Transverse colon (tissue), 3 donors: Measurements from ENCODE around the gene ACTR8.
"Not testable (repeated sequence)": the region's sequence is repeated elsewhere in the genome, so short reads cannot be mapped to it uniquely, and the experiment has no call there.

Experiments used
- CTCF ChIP-seq, 5 experiments: fragments of 200-600 bp in 3 of 5; fragments of 450-650 bp in 2 of 5; sonication (generic) in 3 of 5; IDR thresholded peaks; 1 replicate in 2 of 5; 2 replicates in 3 of 5; pipeline ENCODE4 v1.5.1; 2016 to 2017; ENCODE audit warnings: antibody characterized with exemption in 5 of 5, inconsistent platforms in 3 of 5, mild to moderate bottlenecking in 2 of 5, moderate library complexity in 1 of 5
- POLR2A ChIP-seq: fragments of 450-650 bp; IDR thresholded peaks from one replicate; pipeline ENCODE4 v1.6.1; 2016; ENCODE audit warnings: antibody characterized with exemption, mild to moderate bottlenecking, moderate library complexity

GRCh38 chr3:53927208-53927872, 45.4 kb upstream of the ACTR8 start:
- not testable (repeated sequence) for TF ChIP-seq CTCF (IDR thresholded peaks at IDR 0.05); POLR2A
